Stimulated activated naive CD8-positive, alpha-beta T cell treated with anti-CD3 and anti-CD28 coated beads, Interleukin-15, Interleukin-2, amounts not matched to agents 100 ng/mL and 50 ng/mL, for 24 hours (primary cell): ENCODE data around the gene TSPAN5.
"Not testable (repeated sequence)": the region's sequence is repeated elsewhere in the genome, so short reads cannot be mapped to it uniquely, and the experiment has no call there.

Experiments
- H3K27ac Mint-ChIP-seq: one replicate; pipeline ENCODE4 v1.8.0; 2021; ENCODE audit warnings: mild to moderate bottlenecking, mixed read lengths
- H3K27me3 Mint-ChIP-seq: one replicate; pipeline ENCODE4 v1.8.0; 2021; ENCODE audit warnings: mixed read lengths
- H3K36me3 Mint-ChIP-seq: one replicate; pipeline ENCODE4 v1.8.0; 2021; ENCODE audit warnings: low read depth, mixed read lengths
- H3K4me1 Mint-ChIP-seq: one replicate; pipeline ENCODE4 v1.8.0; 2021; ENCODE audit warnings: low read depth, mixed read lengths
- H3K4me3 Mint-ChIP-seq: one replicate; pipeline ENCODE4 v1.8.0; 2021; ENCODE audit warnings: mild to moderate bottlenecking, mixed read lengths
- H3K9me3 Mint-ChIP-seq: one replicate; pipeline ENCODE4 v1.8.0; 2021; ENCODE audit warnings: mixed read lengths

The TSPAN5 gene

DNA sequence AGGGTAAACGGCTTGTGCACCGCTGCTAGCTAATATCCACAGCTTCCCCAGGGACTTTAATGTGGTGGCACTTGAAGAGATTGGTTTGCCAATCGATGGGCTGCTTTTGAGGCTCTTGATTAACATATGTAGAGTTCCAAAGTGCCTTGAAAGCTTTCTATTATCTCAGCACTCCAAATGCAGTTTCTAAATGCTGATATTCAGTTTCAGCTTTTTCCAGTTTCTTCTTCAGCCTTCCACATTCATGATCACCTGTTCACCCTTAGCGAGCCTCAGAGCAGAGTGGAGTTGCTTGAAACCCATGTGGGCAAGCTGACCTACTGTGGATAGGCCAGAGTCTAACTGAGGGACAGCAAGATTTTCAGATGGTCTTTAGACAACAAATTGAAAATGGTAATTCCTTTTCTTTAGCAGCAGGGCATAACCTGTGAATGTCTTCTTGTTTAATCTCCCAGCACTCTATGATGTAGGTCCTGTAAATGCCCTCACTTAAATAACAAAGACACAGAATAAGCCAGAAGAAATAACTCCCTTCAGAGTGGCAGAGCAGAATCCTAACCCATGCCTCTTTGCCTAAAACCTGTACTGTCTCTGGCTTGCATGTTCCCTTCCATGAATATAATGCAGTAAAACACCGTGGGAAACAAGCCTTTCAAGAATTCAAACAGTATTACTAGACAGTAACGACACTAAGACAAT is 99.8 kb downstream of the TSPAN5 start:
- no peaks in the 10 kb centered on the region for H3K9me3 Mint-ChIP-seq
- H3K36me3 Mint-ChIP-seq: peaks cover 15% of the 10 kb centered on the region
- H3K4me1 Mint-ChIP-seq: peaks cover 16% of the 10 kb centered on the region
- H3K4me3 Mint-ChIP-seq: no peak overlapping the region
- H3K27ac Mint-ChIP-seq: no peak overlapping the region
- H3K27me3 Mint-ChIP-seq: no peaks in the 10 kb centered on the region

GRCh38 chr4:98557194-98557892 is 101.1 kb downstream of the TSPAN5 start:
- H3K4me3 Mint-ChIP-seq: no peak overlapping the region
- H3K27me3 Mint-ChIP-seq: no peaks in the 10 kb centered on the region
- H3K4me1 Mint-ChIP-seq: peaks cover 16% of the 10 kb centered on the region
- no peaks in the 10 kb centered on the region for H3K9me3 Mint-ChIP-seq
- H3K36me3 Mint-ChIP-seq: peaks cover 15% of the 10 kb centered on the region
- no peak overlapping the region for H3K27ac Mint-ChIP-seq

DNA sequence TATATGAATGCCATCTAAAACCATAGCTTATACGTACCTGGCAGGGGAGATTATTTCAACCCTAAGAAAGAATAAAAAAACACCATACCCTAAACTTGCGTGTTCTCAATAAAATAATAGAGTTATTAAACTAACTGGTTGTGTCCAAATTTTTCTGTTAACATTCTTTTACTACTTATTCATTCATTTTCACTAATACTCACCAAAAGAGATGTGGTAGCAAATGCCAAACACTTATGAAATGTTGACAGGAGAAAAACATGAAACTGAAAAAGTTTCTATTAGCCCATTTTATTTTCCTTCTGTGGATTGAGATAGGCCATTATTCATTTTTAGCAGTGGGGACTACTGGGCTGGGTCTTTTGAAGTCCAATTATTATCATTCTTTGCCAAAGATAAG is 102.0 kb downstream of the TSPAN5 start:
- H3K9me3 Mint-ChIP-seq: peaks cover 3% of the 10 kb centered on the region
- no peak overlapping the region for H3K27ac Mint-ChIP-seq
- peaks cover 16% of the 10 kb centered on the region for H3K4me1 Mint-ChIP-seq
- no peak overlapping the region for H3K4me3 Mint-ChIP-seq
- no peaks in the 10 kb centered on the region for H3K27me3 Mint-ChIP-seq
- H3K36me3 Mint-ChIP-seq: peaks cover 14% of the 10 kb centered on the region

DNA sequence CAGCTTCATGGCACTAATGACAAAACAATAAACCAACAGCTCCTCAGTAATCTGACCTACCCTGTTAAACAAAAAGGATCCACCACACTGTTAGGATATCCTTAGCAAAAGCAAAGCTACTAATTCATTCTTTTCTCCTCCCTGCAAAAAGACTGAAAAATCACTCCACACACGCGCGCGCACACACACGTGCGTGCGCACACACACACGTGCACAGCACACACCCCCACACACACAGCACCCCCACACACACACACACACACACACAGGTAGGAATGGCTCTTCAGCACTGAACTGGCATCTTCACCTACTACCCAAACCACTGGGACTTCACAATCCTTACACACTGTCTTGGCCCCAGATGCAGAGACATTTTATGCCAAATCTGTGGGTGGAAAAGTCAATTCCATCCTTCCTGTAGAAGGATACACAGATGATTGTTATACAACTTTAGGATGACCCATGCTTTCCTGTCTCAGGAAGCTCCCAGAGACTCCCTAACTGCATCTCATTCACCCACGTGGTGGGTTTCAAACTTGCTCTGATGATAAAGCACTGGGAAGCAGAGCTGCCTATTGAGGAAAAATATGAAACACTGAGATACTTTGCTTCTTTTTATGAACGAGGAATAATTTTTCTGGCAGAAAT is 102.5 kb downstream of the TSPAN5 start:
- Mint-ChIP-seq H3K4me1 (peaks cover 16% of the 10 kb centered on the region), H3K27ac (no peak overlapping the region), H3K4me3 (no peak overlapping the region), H3K27me3 (no peaks in the 10 kb centered on the region), H3K36me3 (peaks cover 14% of the 10 kb centered on the region), H3K9me3 (peaks cover 3% of the 10 kb centered on the region)

- Mint-ChIP-seq H3K27me3 (no peaks in the 10 kb centered on the region), H3K4me3 (no peak overlapping the region), H3K36me3 (peaks cover 9% of the 10 kb centered on the region), H3K4me1 (peaks cover 19% of the 10 kb centered on the region), H3K9me3 (peaks cover 2% of the 10 kb centered on the region), H3K27ac (no peak overlapping the region)
These were observed 111.4 kb downstream of the TSPAN5 start for GRCh38 chr4:98546910-98547594.

DNA sequence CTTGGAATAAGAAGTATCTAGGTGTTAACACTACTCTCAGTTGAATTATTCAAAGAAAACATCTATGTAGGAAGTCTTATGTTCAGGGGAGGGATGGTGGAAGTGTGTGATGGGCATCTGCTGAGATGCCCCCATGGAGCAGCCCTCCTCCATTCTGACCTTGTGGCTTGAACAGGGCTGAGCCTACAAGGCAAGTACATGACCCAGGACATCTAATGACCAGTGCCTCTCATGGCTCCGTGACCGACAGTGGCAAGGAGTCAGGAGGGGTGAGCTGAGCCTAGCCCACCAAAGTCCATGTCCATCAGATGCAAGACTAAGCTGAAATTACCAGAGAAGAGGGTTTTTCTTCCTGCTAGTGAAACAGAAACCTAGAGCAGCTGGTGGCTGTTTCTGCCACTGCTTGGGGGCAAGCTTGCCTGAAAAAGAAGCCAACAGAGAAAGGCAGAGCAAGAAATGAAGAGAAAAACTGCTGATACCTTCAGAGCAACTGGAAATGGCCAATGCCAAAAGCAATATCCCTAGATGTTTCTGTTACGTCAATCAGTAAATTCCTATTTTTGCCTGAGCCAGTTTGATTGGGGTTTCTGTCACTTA is 113.5 kb downstream of the TSPAN5 start:
- Mint-ChIP-seq H3K4me3 (no peak overlapping the region), H3K9me3 (no peaks in the 10 kb centered on the region), H3K27ac (no peak overlapping the region), H3K4me1 (peaks cover 19% of the 10 kb centered on the region), H3K36me3 (no peaks in the 10 kb centered on the region), H3K27me3 (no peaks in the 10 kb centered on the region)

GRCh38 chr4:98544141-98544817 is 114.1 kb downstream of the TSPAN5 start:
- H3K4me3 Mint-ChIP-seq: no peak overlapping the region
- peak overlapping the region; percentile 64 for H3K27ac Mint-ChIP-seq
- H3K36me3 Mint-ChIP-seq: no peaks in the 10 kb centered on the region
- no peaks in the 10 kb centered on the region for H3K9me3 Mint-ChIP-seq
- H3K27me3 Mint-ChIP-seq: no peaks in the 10 kb centered on the region
- H3K4me1 Mint-ChIP-seq: peaks cover 19% of the 10 kb centered on the region

- no peaks in the 10 kb centered on the region for H3K36me3 Mint-ChIP-seq
- H3K9me3 Mint-ChIP-seq: no peaks in the 10 kb centered on the region
- H3K4me3 Mint-ChIP-seq: no peak overlapping the region
- no peaks in the 10 kb centered on the region for H3K27me3 Mint-ChIP-seq
- no peak overlapping the region for H3K27ac Mint-ChIP-seq
- peaks cover 19% of the 10 kb centered on the region for H3K4me1 Mint-ChIP-seq
These were observed 116.4 kb downstream of the TSPAN5 start for GRCh38 chr4:98542011-98542410.

- Mint-ChIP-seq H3K4me3 (no peak overlapping the region), H3K36me3 (no peaks in the 10 kb centered on the region), H3K9me3 (no peaks in the 10 kb centered on the region), H3K27me3 (no peaks in the 10 kb centered on the region), H3K27ac (no peak overlapping the region), H3K4me1 (peaks cover 19% of the 10 kb centered on the region)
These were observed 117.6 kb downstream of the TSPAN5 start for GRCh38 chr4:98540803-98541202.

DNA sequence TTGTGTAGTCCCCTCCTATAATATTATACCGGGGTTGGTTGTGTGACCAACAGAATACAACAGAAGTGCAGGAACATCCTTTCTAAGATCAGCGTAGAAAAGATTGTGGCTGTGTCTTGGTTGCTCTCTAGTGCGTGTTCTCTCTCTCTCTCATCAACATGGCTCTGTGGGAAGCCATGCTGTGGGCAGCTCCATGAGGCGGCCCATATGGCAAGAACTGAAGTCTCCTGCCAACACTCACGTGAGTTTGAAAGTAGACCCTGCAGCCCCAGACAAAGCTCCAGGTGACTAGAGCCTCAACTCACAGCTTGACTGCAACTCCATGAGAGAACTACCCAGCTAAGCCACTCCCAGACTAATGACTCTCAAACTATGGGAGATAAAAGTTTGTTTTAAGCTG is 118.7 kb downstream of the TSPAN5 start:
- H3K4me3 Mint-ChIP-seq: no peak overlapping the region
- no peak overlapping the region for H3K27ac Mint-ChIP-seq
- H3K4me1 Mint-ChIP-seq: peaks cover 14% of the 10 kb centered on the region
- H3K27me3 Mint-ChIP-seq: no peaks in the 10 kb centered on the region
- H3K9me3 Mint-ChIP-seq: no peaks in the 10 kb centered on the region
- no peaks in the 10 kb centered on the region for H3K36me3 Mint-ChIP-seq

DNA sequence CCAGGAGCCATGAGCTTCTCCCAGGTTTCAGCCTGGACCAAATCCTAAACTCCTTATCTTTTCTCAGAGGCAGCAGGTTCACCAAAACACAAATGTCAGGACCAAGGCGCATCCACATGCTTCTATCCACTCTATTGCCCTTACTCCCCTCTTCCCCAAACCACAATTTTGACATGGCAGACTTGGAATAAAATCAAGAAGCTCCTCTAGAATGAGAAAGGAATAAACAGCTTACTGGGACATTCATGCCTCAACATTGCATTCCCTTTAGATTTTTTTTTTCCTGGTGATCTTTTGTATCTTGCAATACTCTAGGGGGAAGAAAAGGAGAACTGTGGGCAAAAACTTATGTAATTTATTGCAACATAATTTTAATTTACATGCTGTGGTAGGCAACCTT is 119.1 kb downstream of the TSPAN5 start:
- H3K4me1 Mint-ChIP-seq: peaks cover 14% of the 10 kb centered on the region
- H3K27me3 Mint-ChIP-seq: no peaks in the 10 kb centered on the region
- H3K27ac Mint-ChIP-seq: no peak overlapping the region
- H3K36me3 Mint-ChIP-seq: no peaks in the 10 kb centered on the region
- H3K9me3 Mint-ChIP-seq: no peaks in the 10 kb centered on the region
- H3K4me3 Mint-ChIP-seq: no peak overlapping the region

GRCh38 chr4:98536631-98537030 is 121.8 kb downstream of the TSPAN5 start:
- H3K9me3 Mint-ChIP-seq: no peaks in the 10 kb centered on the region
- H3K36me3 Mint-ChIP-seq: peaks cover 4% of the 10 kb centered on the region
- no peak overlapping the region for H3K4me3 Mint-ChIP-seq
- peaks cover 15% of the 10 kb centered on the region for H3K4me1 Mint-ChIP-seq
- H3K27ac Mint-ChIP-seq: no peak overlapping the region
- H3K27me3 Mint-ChIP-seq: no peaks in the 10 kb centered on the region

- H3K36me3 Mint-ChIP-seq, H3K9me3 Mint-ChIP-seq, H3K27me3 Mint-ChIP-seq, H3K27ac Mint-ChIP-seq, H3K4me3 Mint-ChIP-seq: not testable (repeated sequence)
- H3K4me1 Mint-ChIP-seq: peaks cover 20% of the 10 kb centered on the region
These were observed 124.3 kb downstream of the TSPAN5 start for GRCh38 chr4:98534146-98534545.

- Mint-ChIP-seq H3K4me3 (no peak overlapping the region), H3K36me3 (peaks cover 4% of the 10 kb centered on the region), H3K27ac (no peak overlapping the region), H3K4me1 (peaks cover 36% of the 10 kb centered on the region), H3K9me3 (no peaks in the 10 kb centered on the region), H3K27me3 (no peaks in the 10 kb centered on the region)
These were observed 127.8 kb downstream of the TSPAN5 start for GRCh38 chr4:98530572-98530971.
